Anterior cingulate cortex (tissue), 58 donors: ENCODE measurements around the gene PANK1.

Experiments used
- DNase-seq, 58 donors: peaks; one replicate each; lab custom pipeline; 2025; lab: John Stamatoyannopoulos, UW

The PANK1 gene

GRCh38 chr10:89644967-89645741 is at the start of gene PANK1:
PANK1 (minus strand) TSS chr10:89645242; CDS start chr10:89644891, 351 bp downstream.
- DNase-seq: peak in 57 of 58 donors; percentile 27 to 83 (median 64)

- DNase-seq: no peak
These were observed 48.1 kb upstream of the PANK1 start for GRCh38 chr10:89693176-89693575.

GRCh38 chr10:89692416-89692815 is 47.4 kb upstream of the PANK1 start:
- no peak for DNase-seq

GRCh38 chr10:89690027-89690426 is 45.0 kb upstream of the PANK1 start:
- DNase-seq: no peak

- no peak for DNase-seq
These were observed 40.9 kb upstream of the PANK1 start for GRCh38 chr10:89685936-89686335.

- no peak for DNase-seq
These were observed 39.6 kb upstream of the PANK1 start for GRCh38 chr10:89684604-89685003.

- DNase-seq: no peak
These were observed 38.8 kb upstream of the PANK1 start for GRCh38 chr10:89683883-89684282.

GRCh38 chr10:89679986-89680385 is 34.9 kb upstream of the PANK1 start:
- DNase-seq: no peak

GRCh38 chr10:89677341-89677740 is 32.3 kb upstream of the PANK1 start:
- DNase-seq: no peak

GRCh38 chr10:89670926-89671325 is 25.9 kb upstream of the PANK1 start:
- DNase-seq: no peak

- no peak for DNase-seq
These were observed 24.9 kb upstream of the PANK1 start for GRCh38 chr10:89669985-89670384.

GRCh38 chr10:89668386-89669071 is 23.5 kb upstream of the PANK1 start:
- DNase-seq: no peak

GRCh38 chr10:89666138-89666537 is 21.1 kb upstream of the PANK1 start:
- no peak for DNase-seq

GRCh38 chr10:89665302-89665701 is 20.3 kb upstream of the PANK1 start:
- no peak for DNase-seq

- no peak for DNase-seq
These were observed 19.2 kb upstream of the PANK1 start for GRCh38 chr10:89664203-89664602.

- DNase-seq: no peak
These were observed 18.1 kb upstream of the PANK1 start for GRCh38 chr10:89663144-89663543.

GRCh38 chr10:89662596-89662995 is 17.6 kb upstream of the PANK1 start:
- no peak for DNase-seq

- DNase-seq: peak in 2 of 58 donors; percentile 5 to 6
These were observed 14.4 kb upstream of the PANK1 start for GRCh38 chr10:89659143-89660131.

- no peak for DNase-seq
These were observed 12.3 kb upstream of the PANK1 start for GRCh38 chr10:89657302-89657701.

- no peak for DNase-seq
These were observed 10.7 kb upstream of the PANK1 start for GRCh38 chr10:89655722-89656121.

- no peak for DNase-seq
These were observed 8.4 kb upstream of the PANK1 start for GRCh38 chr10:89653410-89653869.
